RCC 7860 (cell line): ENCODE data around the gene ANXA4.
A peak's percentile ranks its signal among the peaks of the same experiment; 100 is the strongest.
"Not testable (repeated sequence)": the region's sequence is repeated elsewhere in the genome, so short reads cannot be mapped to it uniquely, and the experiment has no call there.

ENCODE experiments used
- DNase-seq: peaks from one replicate; pipeline ENCODE4 v3.0.0-alpha.2; 2015; ENCODE audit warnings: low spot score
- FAIRE-seq: peaks from 2 replicates; lab custom pipeline; 2012; peaks lifted over from hg19 to GRCh38; lab: Jason Lieb, UNC

The ANXA4 gene

GRCh38 chr2:69750246-69750645 lies 8.3 kb downstream of the ANXA4 start:
- FAIRE-seq (no peak), DNase-seq (no peak)

GRCh38 chr2:69753659-69754363 lies 11.9 kb downstream of the ANXA4 start:
- no peak for FAIRE-seq
- no peak for DNase-seq

GRCh38 chr2:69754633-69755032 lies 12.7 kb downstream of the ANXA4 start:
- DNase-seq (no peak), FAIRE-seq (no peak)

GRCh38 chr2:69755862-69756467 lies 14.0 kb downstream of the ANXA4 start:
- DNase-seq: peak; percentile 70
- FAIRE-seq: peak; percentile 98

GRCh38 chr2:69762025-69762424 lies 20.1 kb downstream of the ANXA4 start:
- DNase-seq: no peak
- no peak for FAIRE-seq

GRCh38 chr2:69762513-69763494 lies 20.9 kb downstream of the ANXA4 start:
- DNase-seq (no peak), FAIRE-seq (no peak)

GRCh38 chr2:69763831-69764230 lies 21.9 kb downstream of the ANXA4 start:
- DNase-seq, FAIRE-seq: not testable (repeated sequence)

- FAIRE-seq: no peak
- no peak for DNase-seq
Observed at GRCh38 chr2:69764286-69765095, 22.6 kb downstream of the ANXA4 start.

GRCh38 chr2:69765096-69765380 lies 23.1 kb downstream of the ANXA4 start:
- no peak for FAIRE-seq

GRCh38 chr2:69766014-69766413 lies 24.1 kb downstream of the ANXA4 start:
- FAIRE-seq (no peak), DNase-seq (no peak)

More at GRCh38 chr2:69765096-69765380, 23.1 kb downstream of the ANXA4 start:
- DNase-seq: no peak

GRCh38 chr2:69767034-69767433 lies 25.1 kb downstream of the ANXA4 start:
- no peak for DNase-seq
- no peak for FAIRE-seq

- DNase-seq (no peak), FAIRE-seq (no peak)
Observed at GRCh38 chr2:69768235-69768634, 26.3 kb downstream of the ANXA4 start.

- FAIRE-seq (no peak), DNase-seq (no peak)
Observed at GRCh38 chr2:69768789-69769188, 26.9 kb downstream of the ANXA4 start.

- DNase-seq (no peak), FAIRE-seq (no peak)
Observed at GRCh38 chr2:69769272-69769671, 27.3 kb downstream of the ANXA4 start.

GRCh38 chr2:69770193-69770702 lies 28.3 kb downstream of the ANXA4 start:
- DNase-seq: peak; percentile 72
- FAIRE-seq: peak; percentile 94

GRCh38 chr2:69770747-69771146 lies 28.8 kb downstream of the ANXA4 start:
- DNase-seq: no peak
- no peak for FAIRE-seq

GRCh38 chr2:69771461-69771860 lies 29.5 kb downstream of the ANXA4 start:
- no peak for FAIRE-seq
- DNase-seq: no peak

GRCh38 chr2:69773206-69773605 lies 31.3 kb downstream of the ANXA4 start:
- DNase-seq: no peak
- peak; percentile 10 for FAIRE-seq

- FAIRE-seq, DNase-seq: not testable (repeated sequence)
Observed at GRCh38 chr2:69774258-69774983, 32.5 kb downstream of the ANXA4 start.
